Endodermal cell (in vitro differentiated cells): ENCODE results near the gene MGP. TPM values are rescaled to one million over a fixed set of nuclear protein-coding genes. Genes with fewer than 3 reads are reported as not detected.

ENCODE experiments used
- DNase-seq: peaks from one replicate; pipeline ENCODE4 v3.0.0-alpha.2; 2017
- H3K27ac ChIP-seq: 2 replicates; pipeline ENCODE4 v1.5.1; 2013; ENCODE audit warnings: mild to moderate bottlenecking, low read depth, low read length, moderate library complexity
- H3K27me3 ChIP-seq: 2 replicates; pipeline ENCODE4 v1.6.1; 2013; ENCODE audit warnings: mild to moderate bottlenecking, low read length, moderate library complexity; ENCODE audit not compliant: insufficient read depth, control insufficient read depth, poor library complexity, severe bottlenecking
- H3K36me3 ChIP-seq: 2 replicates; pipeline ENCODE4 v1.7.0; 2013; ENCODE audit warnings: mild to moderate bottlenecking, low read length, moderate library complexity; ENCODE audit not compliant: control insufficient read depth, insufficient read depth
- H3K4me1 ChIP-seq: one replicate; pipeline ENCODE4 v1.7.0; 2013; ENCODE audit warnings: low read length; ENCODE audit not compliant: control insufficient read depth, insufficient read depth
- H3K4me3 ChIP-seq: 2 replicates; pipeline ENCODE4 v1.5.1; 2013; ENCODE audit warnings: mild to moderate bottlenecking, low read length, moderate library complexity
- H3K9ac ChIP-seq: 2 replicates; pipeline ENCODE4 v1.6.1; 2013; ENCODE audit warnings: mild to moderate bottlenecking, low read length, moderate library complexity; ENCODE audit not compliant: poor library complexity, severe bottlenecking; ENCODE audit errors: extremely low read depth
- H3K9me3 ChIP-seq: 2 replicates; pipeline ENCODE4 v1.6.1; 2013; ENCODE audit warnings: mild to moderate bottlenecking, low read length, moderate library complexity; ENCODE audit not compliant: control insufficient read depth
- H3K27ac Mint-ChIP-seq: 2 replicates; pipeline ENCODE4 v1.8.0; 2020; ENCODE audit warnings: mixed read lengths
- H3K27me3 Mint-ChIP-seq: 2 replicates; pipeline ENCODE4 v1.8.0; 2021; ENCODE audit warnings: mild to moderate bottlenecking, mixed read lengths; ENCODE audit not compliant: insufficient read depth
- H3K36me3 Mint-ChIP-seq: 2 replicates; pipeline ENCODE4 v1.8.0; 2020; ENCODE audit warnings: low read depth, mixed read lengths
- H3K4me1 Mint-ChIP-seq: 2 replicates; pipeline ENCODE4 v1.8.0; 2020; ENCODE audit warnings: mixed read lengths
- H3K4me3 Mint-ChIP-seq: 2 replicates; pipeline ENCODE4 v1.8.0; 2020; ENCODE audit warnings: mild to moderate bottlenecking, moderate library complexity, mixed read lengths
- H3K9me3 Mint-ChIP-seq: 2 replicates; pipeline ENCODE4 v1.8.0; 2020; ENCODE audit warnings: mild to moderate bottlenecking, mixed read lengths
- WGBS, 2 experiments: methylation state at CpG; one replicate each; pipeline versions ENCODE4 v1.1.5 to v1.1.7; 2013; ENCODE audit warnings: missing lambda C conversion rate in 2 of 2, mixed read lengths in 1 of 2; ENCODE audit not compliant: insufficient coverage in 1 of 2, insufficient read length in 1 of 2; 5-methylcytosine and 5-hydroxymethylcytosine counted together
- total RNA-seq, 2 donors: library from RNA; stranded (reverse); fragmentation: NEBNext Ultra II Directional in 1 of 2; extraction: Animal tissue kit (Norgen Biotek cat#: 25700) in 1 of 2; gene quantifications; 2 replicates in 1 of 2; 3 replicates in 1 of 2; pipeline ENCODE4 v1.2.1, GENCODE V29; 2021
- TF ChIP-seq, protein P1 (sequence below): fragments of 200-600 bp; sonication (generic); conservative IDR thresholded peaks from 2 replicates; pipeline ENCODE4 v1.5.0; 2021; ENCODE audit warnings: antibody characterized with exemption, mild to moderate bottlenecking

Gene MGP
- total RNA-seq, 2 donors from 2014 or later, result not detected

- no peaks in the 10 kb centered on the region for H3K9me3 Mint-ChIP-seq
- DNase-seq, result no peak
- H3K4me1 Mint-ChIP-seq, result no peaks in the 10 kb centered on the region
- 85 to 93% methylated on average over 4 to 5 of the region's 5 CpGs for WGBS, 2 experiments
- H3K4me1 ChIP-seq, result no peaks in the 10 kb centered on the region
- H3K36me3 Mint-ChIP-seq, result no peaks in the 10 kb centered on the region
- TF ChIP-seq, protein P1, sequence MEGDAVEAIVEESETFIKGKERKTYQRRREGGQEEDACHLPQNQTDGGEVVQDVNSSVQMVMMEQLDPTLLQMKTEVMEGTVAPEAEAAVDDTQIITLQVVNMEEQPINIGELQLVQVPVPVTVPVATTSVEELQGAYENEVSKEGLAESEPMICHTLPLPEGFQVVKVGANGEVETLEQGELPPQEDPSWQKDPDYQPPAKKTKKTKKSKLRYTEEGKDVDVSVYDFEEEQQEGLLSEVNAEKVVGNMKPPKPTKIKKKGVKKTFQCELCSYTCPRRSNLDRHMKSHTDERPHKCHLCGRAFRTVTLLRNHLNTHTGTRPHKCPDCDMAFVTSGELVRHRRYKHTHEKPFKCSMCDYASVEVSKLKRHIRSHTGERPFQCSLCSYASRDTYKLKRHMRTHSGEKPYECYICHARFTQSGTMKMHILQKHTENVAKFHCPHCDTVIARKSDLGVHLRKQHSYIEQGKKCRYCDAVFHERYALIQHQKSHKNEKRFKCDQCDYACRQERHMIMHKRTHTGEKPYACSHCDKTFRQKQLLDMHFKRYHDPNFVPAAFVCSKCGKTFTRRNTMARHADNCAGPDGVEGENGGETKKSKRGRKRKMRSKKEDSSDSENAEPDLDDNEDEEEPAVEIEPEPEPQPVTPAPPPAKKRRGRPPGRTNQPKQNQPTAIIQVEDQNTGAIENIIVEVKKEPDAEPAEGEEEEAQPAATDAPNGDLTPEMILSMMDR, result no peak
- H3K27me3 ChIP-seq, result no peaks in the 10 kb centered on the region
- no peak overlapping the region for H3K4me3 ChIP-seq
- no peaks in the 10 kb centered on the region for H3K27me3 Mint-ChIP-seq
- no peak overlapping the region for H3K4me3 Mint-ChIP-seq
- no peak overlapping the region for H3K9ac ChIP-seq
- H3K27ac ChIP-seq, result no peak overlapping the region
- no peaks in the 10 kb centered on the region for H3K36me3 ChIP-seq
- H3K27ac Mint-ChIP-seq, result no peak overlapping the region
- no peaks in the 10 kb centered on the region for H3K9me3 ChIP-seq
Measured at GRCh38 chr12:14884458-14884878, 1.2 kb downstream of the MGP start.

DNA sequence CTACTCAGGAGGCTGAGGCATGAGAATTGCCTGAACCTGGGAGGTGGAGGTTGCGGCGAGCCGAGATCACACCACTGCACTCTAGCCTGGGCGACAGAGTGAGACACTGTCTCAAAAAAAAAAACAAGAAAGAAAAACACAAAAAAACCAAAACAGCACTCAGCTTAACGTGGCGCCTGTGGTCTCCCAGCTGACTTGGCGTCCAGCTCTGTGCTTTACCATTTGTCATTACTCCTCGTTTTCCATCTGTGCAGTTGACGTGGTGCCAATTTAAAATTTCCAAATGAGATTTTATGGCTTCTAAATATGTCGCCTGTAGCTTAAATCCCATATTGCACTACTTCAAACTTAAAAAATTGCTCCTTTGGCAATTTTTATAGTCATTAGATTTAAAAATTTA lies 2.0 kb downstream of the MGP start:
- no peaks in the 10 kb centered on the region for H3K36me3 Mint-ChIP-seq
- no peaks in the 10 kb centered on the region for H3K9me3 ChIP-seq
- TF ChIP-seq, protein P1, result no peak
- H3K4me1 ChIP-seq, result no peaks in the 10 kb centered on the region
- no peaks in the 10 kb centered on the region for H3K4me1 Mint-ChIP-seq
- no peak overlapping the region for H3K27ac ChIP-seq
- DNase-seq, result no peak
- no peaks in the 10 kb centered on the region for H3K27me3 ChIP-seq
- H3K9ac ChIP-seq, result no peak overlapping the region
- no peaks in the 10 kb centered on the region for H3K9me3 Mint-ChIP-seq
- no peak overlapping the region for H3K4me3 Mint-ChIP-seq
- no peak overlapping the region for H3K4me3 ChIP-seq
- WGBS, 2 experiments, result 92 to 100% methylated on average over 5 to 10 of the region's 10 CpGs
- H3K27me3 Mint-ChIP-seq, result no peaks in the 10 kb centered on the region
- no peak overlapping the region for H3K27ac Mint-ChIP-seq
- H3K36me3 ChIP-seq, result no peaks in the 10 kb centered on the region

- no peak overlapping the region for H3K4me3 ChIP-seq
- H3K9ac ChIP-seq, result no peak overlapping the region
- TF ChIP-seq, protein P1, result no peak
- no peak overlapping the region for H3K27ac ChIP-seq
- H3K9me3 Mint-ChIP-seq, result no peaks in the 10 kb centered on the region
- no peaks in the 10 kb centered on the region for H3K4me1 Mint-ChIP-seq
- H3K4me3 Mint-ChIP-seq, result no peak overlapping the region
- H3K4me1 ChIP-seq, result no peaks in the 10 kb centered on the region
- no peak for DNase-seq
- no peaks in the 10 kb centered on the region for H3K36me3 ChIP-seq
- H3K36me3 Mint-ChIP-seq, result no peaks in the 10 kb centered on the region
- H3K27me3 ChIP-seq, result no peaks in the 10 kb centered on the region
- no peaks in the 10 kb centered on the region for H3K9me3 ChIP-seq
- H3K27ac Mint-ChIP-seq, result no peak overlapping the region
- no peaks in the 10 kb centered on the region for H3K27me3 Mint-ChIP-seq
- WGBS, 2 experiments, result 88% methylated on average over 4 of the region's 6 CpGs; no CpG with 5 or more reads in 1 of the 2 experiments
Measured at GRCh38 chr12:14880890-14881453, 4.7 kb downstream of the MGP start.
